GM12892 (cell line): ENCODE data around the gene NADK2.

Experiments used
- POLR2A ChIP-seq: IDR thresholded peaks from 2 replicates; pipeline ENCODE4 v1.6.1; 2011; ENCODE audit warnings: low read depth, low read length, control low read depth
- POLR2AphosphoS5 ChIP-seq: IDR thresholded peaks from 2 replicates; pipeline ENCODE4 v1.6.1; 2011; ENCODE audit warnings: low read depth, low read length, control low read depth
- TAF1 ChIP-seq: IDR thresholded peaks from 2 replicates; pipeline ENCODE4 v1.6.1; 2011; ENCODE audit warnings: low read depth, mild to moderate bottlenecking, control low read depth, low read length, borderline replicate concordance

GRCh38 chr5:36147681-36148080 is 94.0 kb downstream of the NADK2 start:
- TF ChIP-seq POLR2A (no peak), TAF1 (no peak), POLR2AphosphoS5 (no peak)
